Activated T-cell treated with anti-CD3 and anti-CD28 coated beads, Interleukin-2, amount 50 U/mL, for 72 hours (primary cell): Measurements from ENCODE around the gene AP5B1. TPM values are rescaled to one million over a fixed set of nuclear protein-coding genes. Genes with fewer than 3 reads are reported as not detected.

ENCODE experiments used
- total RNA-seq, 2 donors: library from RNA; stranded (reverse); gene quantifications; one replicate each; pipeline ENCODE4 v1.2.3, GENCODE V29; 2022

Gene AP5B1
- total RNA-seq, 2 donors from 2014 or later = 20.0 to 22.4 TPM

Other genes with a start within 250 kb of the AP5B1 start
- 100 to 1,000 TPM; 106 TPM for gene LTBP3, start 222.6 kb downstream of the AP5B1 start, total RNA-seq
- 10 to 100 TPM; 23.5 to 25.1 TPM for gene ZNRD2, start 210.5 kb downstream of the AP5B1 start, total RNA-seq
- 10 to 100 TPM; 21.4 to 26.7 TPM for gene FAM89B, start 208.4 kb downstream of the AP5B1 start, total RNA-seq
- gene EHBP1L1, start 204.9 kb downstream of the AP5B1 start, total RNA-seq = 100 to 1,000 TPM in 1 of 2 donors, 10 to 100 TPM in 1; 93.9 to 113 TPM
- under 1 TPM; 0.34 to 0.39 TPM for gene KCNK7, start 185.2 kb downstream of the AP5B1 start, total RNA-seq
- gene MAP3K11, start 166.8 kb downstream of the AP5B1 start, total RNA-seq = 10 to 100 TPM; 57.3 to 70.1 TPM
- 10 to 100 TPM; 45.9 TPM for gene PCNX3, start 165.2 kb downstream of the AP5B1 start, total RNA-seq
- 100 to 1,000 TPM; 132 to 137 TPM for gene SIPA1, start 142.9 kb downstream of the AP5B1 start, total RNA-seq
- 100 to 1,000 TPM; 116 to 121 TPM for gene RELA, start 118.1 kb downstream of the AP5B1 start, total RNA-seq
- gene KAT5, start 68.7 kb downstream of the AP5B1 start, total RNA-seq = 100 to 1,000 TPM in 1 of 2 donors, 10 to 100 TPM in 1; 86.4 to 105 TPM
- 10 to 100 TPM; 35.4 to 37.1 TPM for gene RNASEH2C, start 60.2 kb downstream of the AP5B1 start, total RNA-seq
- gene OVOL1, start 6.1 kb upstream of the AP5B1 start, total RNA-seq = under 1 TPM in 1 of 2 donors, not detected in 1; 0.16 TPM
- 1 to 10 TPM; 2.2 to 4.6 TPM for gene SNX32, start 53.0 kb upstream of the AP5B1 start, total RNA-seq
- gene CFL1, start 77.2 kb upstream of the AP5B1 start, total RNA-seq = 100 to 1,000 TPM; 477 to 512 TPM
- gene MUS81, start 79.5 kb upstream of the AP5B1 start, total RNA-seq = 10 to 100 TPM; 80.6 to 94.8 TPM
- gene EFEMP2, start 91.8 kb upstream of the AP5B1 start, total RNA-seq = 10 to 100 TPM; 22.4 to 26.0 TPM
- gene CTSW, start 98.9 kb upstream of the AP5B1 start, total RNA-seq = 10 to 100 TPM; 16.8 to 27.8 TPM
- gene FIBP, start 107.5 kb upstream of the AP5B1 start, total RNA-seq = 10 to 100 TPM; 86.4 to 91.9 TPM
- gene CCDC85B, start 109.7 kb upstream of the AP5B1 start, total RNA-seq = 10 to 100 TPM; 35.4 to 37.5 TPM
- 10 to 100 TPM; 11.9 to 18.8 TPM for gene FOSL1, start 119.4 kb upstream of the AP5B1 start, total RNA-seq
- 10 to 100 TPM; 34.7 to 36.5 TPM for gene C11orf68, start 138.1 kb upstream of the AP5B1 start, total RNA-seq
- gene DRAP1, start 138.4 kb upstream of the AP5B1 start, total RNA-seq = 100 to 1,000 TPM; 126 to 145 TPM
- gene TSGA10IP, start 164.5 kb upstream of the AP5B1 start, total RNA-seq = not detected
- gene SART1, start 180.8 kb upstream of the AP5B1 start, total RNA-seq = 10 to 100 TPM; 63.2 to 75.9 TPM
- 10 to 100 TPM; 39.1 to 40.8 TPM for gene EIF1AD, start 221.2 kb upstream of the AP5B1 start, total RNA-seq
- gene BANF1, start 221.5 kb upstream of the AP5B1 start, total RNA-seq = 100 to 1,000 TPM; 166 to 174 TPM
- under 1 TPM; 0.34 to 0.79 TPM for gene CST6, start 231.0 kb upstream of the AP5B1 start, total RNA-seq
- gene CATSPER1, start 245.5 kb upstream of the AP5B1 start, total RNA-seq = under 1 TPM in 1 of 2 donors, not detected in 1; 0.49 TPM